GM23248 (cell line): ENCODE data around the gene LPIN3. TPM values are rescaled to one million over a fixed set of nuclear protein-coding genes. Genes with fewer than 3 reads are reported as not detected.
A peak's percentile ranks its signal among the peaks of the same experiment; 100 is the strongest.

Experiments used
- DNase-seq: peaks from one replicate; pipeline ENCODE4 v3.0.0-alpha.2; 2015
- H2AFZ ChIP-seq: fragments of 200-600 bp; sonication (generic); 2 replicates; pipeline ENCODE4 v1.6.1; 2016; ENCODE audit warnings: antibody characterized with exemption
- H3F3A ChIP-seq: fragments of 200-600 bp; sonication (generic); 2 replicates; pipeline ENCODE4 v1.6.1; 2016; ENCODE audit warnings: mild to moderate bottlenecking, antibody characterized with exemption, mixed run types; ENCODE audit not compliant: insufficient read depth
- H3K27ac ChIP-seq: fragments of 200-600 bp; sonication (generic); 2 replicates; pipeline ENCODE4 v1.5.1; 2016; ENCODE audit warnings: mild to moderate bottlenecking
- H3K27me3 ChIP-seq: fragments of 200-600 bp; sonication (generic); replicated peaks from 2 replicates; pipeline ENCODE4 v1.6.1; 2016; ENCODE audit warnings: mild to moderate bottlenecking; ENCODE audit not compliant: insufficient read depth
- H3K36me3 ChIP-seq: fragments of 200-600 bp; sonication (generic); 2 replicates; pipeline ENCODE4 v1.6.1; 2016; ENCODE audit warnings: low read depth, mild to moderate bottlenecking
- H3K4me1 ChIP-seq: fragments of 200-600 bp; sonication (generic); 2 replicates; pipeline ENCODE4 v1.6.1; 2016; ENCODE audit warnings: mild to moderate bottlenecking; ENCODE audit not compliant: insufficient read depth
- H3K4me2 ChIP-seq: fragments of 200-600 bp; sonication (generic); one replicate; pipeline ENCODE4 v1.6.1; 2016; ENCODE audit warnings: mild to moderate bottlenecking; ENCODE audit not compliant: unreplicated experiment
- H3K4me3 ChIP-seq: fragments of 200-600 bp; sonication (generic); 2 replicates; pipeline ENCODE4 v1.5.1; 2016; ENCODE audit warnings: mild to moderate bottlenecking
- H3K79me2 ChIP-seq: fragments of 200-600 bp; sonication (generic); 2 replicates; pipeline ENCODE4 v1.6.1; 2016; ENCODE audit warnings: mild to moderate bottlenecking; ENCODE audit not compliant: insufficient read depth
- H3K9ac ChIP-seq: fragments of 200-600 bp; sonication (generic); 2 replicates; pipeline ENCODE4 v1.6.1; 2016; ENCODE audit warnings: mild to moderate bottlenecking
- H3K9me2 ChIP-seq: fragments of 200-600 bp; sonication (generic); 2 replicates; pipeline ENCODE4 v1.6.1; 2016; ENCODE audit warnings: mixed run types, mild to moderate bottlenecking, moderate library complexity; ENCODE audit not compliant: insufficient read depth
- H3K9me3 ChIP-seq: fragments of 200-600 bp; sonication (generic); one replicate; pipeline ENCODE4 v1.6.1; 2017; ENCODE audit warnings: low read depth
- H4K20me1 ChIP-seq: fragments of 200-600 bp; sonication (generic); 2 replicates; pipeline ENCODE4 v1.6.0; 2016; ENCODE audit not compliant: insufficient read depth
- EZH2 ChIP-seq: fragments of 200-600 bp; sonication (generic); IDR thresholded peaks from 2 replicates; pipeline ENCODE4 v1.6.1; 2018; ENCODE audit warnings: antibody characterized with exemption, mild to moderate bottlenecking; ENCODE audit not compliant: insufficient read depth, poor library complexity, severe bottlenecking
- EZH2phosphoT487 ChIP-seq: fragments of 200-600 bp; sonication (generic); IDR thresholded peaks from 2 replicates; pipeline ENCODE4 v1.6.1; 2018; ENCODE audit warnings: antibody characterized with exemption, moderate library complexity, mild to moderate bottlenecking, low read depth; ENCODE audit not compliant: insufficient read depth
- WGBS, 2 experiments: methylation state at CpG; one replicate each; pipeline ENCODE4 v1.1.6; 2015 to 2017; ENCODE audit warnings: low lambda C conversion rate in 2 of 2, low coverage in 1 of 2; ENCODE audit errors: missing lambda C conversion rate in 2 of 2; 5-methylcytosine and 5-hydroxymethylcytosine counted together
- in situ Hi-C: fragments of 300-500 bp; cut with MboI; formaldehyde crosslinking; loops from 2 replicates; pipeline ENCODE4 v1.15.0; 2020
- polyA plus RNA-seq: library from polyadenylated mRNA; unstranded; fragments of >200 nt; fragmentation: Nextera tagmentation; extraction: Ambion mirVana; gene quantifications from 2 replicates; pipeline ENCODE4 v1.2.1, GENCODE V29; 2016
- total RNA-seq: library from RNA; depleted of rRNA; stranded (reverse); fragments of >200 nt; shearing (Covaris generic); gene quantifications from 2 replicates; pipeline ENCODE4 v1.2.3, GENCODE V29; 2014

LPIN3 gene
- total and polyA plus RNA-seq, 2 experiments from 2014 or later, result 11.5 to 13.0 TPM

DNA sequence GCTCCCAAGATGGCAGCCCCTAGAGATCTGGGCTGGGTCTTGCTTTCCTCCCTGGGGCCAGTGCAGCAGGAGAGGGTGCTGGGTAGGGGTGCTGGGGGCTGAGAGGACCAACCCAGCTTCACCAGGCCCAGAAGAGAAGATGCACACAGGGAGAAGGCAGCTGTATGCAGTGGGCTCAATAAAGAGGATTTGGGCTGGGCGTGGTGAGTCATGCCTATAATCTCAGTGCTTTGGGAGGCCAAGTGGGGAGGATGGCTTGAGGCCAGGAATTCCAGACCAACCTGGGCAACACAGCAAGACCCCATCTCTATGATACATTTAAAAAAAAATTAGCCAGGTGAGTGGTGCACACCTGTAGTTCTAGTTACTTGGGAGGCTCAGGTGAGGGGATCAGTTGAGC is 51.7 kb downstream of the LPIN3 start:
- in situ Hi-C loops, result no loop called here
- H2AFZ ChIP-seq, result no peak overlapping the region
- H3K9ac ChIP-seq, result no peak overlapping the region
- no peaks in the 10 kb centered on the region for H3K36me3 ChIP-seq
- H3K4me3 ChIP-seq, result no peak overlapping the region
- no peaks in the 10 kb centered on the region for H3K27me3 ChIP-seq
- DNase-seq, result no peak
- H3K79me2 ChIP-seq, result no peaks in the 10 kb centered on the region
- H3F3A ChIP-seq, result no peaks in the 10 kb centered on the region
- no peaks in the 10 kb centered on the region for H4K20me1 ChIP-seq
- H3K27ac ChIP-seq, result no peak overlapping the region
- H3K4me1 ChIP-seq, result no peaks in the 10 kb centered on the region
- 81 to 95% methylated on average over 1 of the region's 1 CpG for WGBS, 2 experiments
- no peak for TF ChIP-seq EZH2
- no peak for TF ChIP-seq EZH2phosphoT487
- H3K9me2 ChIP-seq, result no peaks in the 10 kb centered on the region
- H3K4me2 ChIP-seq, result no peak overlapping the region
- H3K9me3 ChIP-seq, result no peaks in the 10 kb centered on the region

DNA sequence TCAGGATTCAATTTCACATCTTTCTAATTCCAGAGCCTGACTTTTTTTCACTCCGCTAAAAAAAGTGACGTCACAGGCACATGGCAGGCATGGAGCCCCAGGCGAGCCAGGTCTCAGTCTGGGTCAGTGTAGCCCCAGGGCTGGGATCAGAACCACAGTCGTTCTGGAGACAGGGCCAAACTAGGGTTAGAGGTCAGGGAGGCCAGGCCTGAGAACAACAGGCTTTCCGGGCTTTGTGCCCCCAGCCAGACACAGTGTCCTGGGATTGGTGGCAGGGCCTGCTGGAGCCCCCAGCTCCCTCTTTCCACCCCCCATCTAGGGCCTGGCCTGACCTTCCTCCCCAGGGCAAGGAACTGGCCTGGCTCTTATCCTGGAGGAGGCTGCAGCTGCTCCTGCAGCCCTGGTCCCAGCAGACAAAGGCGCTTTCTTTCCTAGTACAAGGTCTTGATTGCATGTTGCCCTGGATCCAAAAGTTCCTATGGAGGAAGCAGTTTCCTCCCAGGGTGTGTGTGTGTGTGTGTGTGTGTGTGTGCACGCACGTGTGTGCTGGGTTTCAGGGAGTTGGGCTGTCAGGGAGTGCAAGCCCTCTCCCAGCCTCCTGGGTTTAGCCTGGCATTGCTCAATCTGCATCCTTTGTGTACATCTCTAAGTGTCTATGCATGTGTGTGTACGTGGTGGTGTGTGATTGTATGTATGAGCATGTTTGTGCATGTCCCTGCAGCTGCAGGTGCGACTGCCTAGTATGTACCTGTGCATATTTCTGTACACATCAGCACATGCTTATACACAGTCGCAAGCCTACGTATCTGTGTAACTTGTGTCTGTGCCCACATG is 52.5 kb downstream of the LPIN3 start:
- Histone ChIP-seq H3K9ac (no peak overlapping the region), H3K9me2 (no peaks in the 10 kb centered on the region), H3K4me3 (no peak overlapping the region), H4K20me1 (no peaks in the 10 kb centered on the region), H3F3A (no peaks in the 10 kb centered on the region), H3K4me1 (no peaks in the 10 kb centered on the region), H3K4me2 (no peak overlapping the region), H3K9me3 (no peaks in the 10 kb centered on the region), H3K27ac (no peak overlapping the region), H3K27me3 (no peaks in the 10 kb centered on the region), H3K79me2 (no peaks in the 10 kb centered on the region), H2AFZ (no peak overlapping the region), H3K36me3 (no peaks in the 10 kb centered on the region)
- TF ChIP-seq EZH2 (no peak), EZH2phosphoT487 (no peak)
- 50 to 51% methylated on average over 12 of the region's 12 CpGs for WGBS, 2 experiments
- DNase-seq, result peak; percentile 29
- in situ Hi-C loops, result no loop called here

- Histone ChIP-seq H3F3A (no peaks in the 10 kb centered on the region), H3K36me3 (no peaks in the 10 kb centered on the region), H3K9me2 (no peaks in the 10 kb centered on the region), H3K27me3 (no peaks in the 10 kb centered on the region), H2AFZ (no peak overlapping the region), H3K4me3 (no peak overlapping the region), H3K27ac (no peak overlapping the region), H3K9ac (no peak overlapping the region), H3K4me1 (no peaks in the 10 kb centered on the region), H4K20me1 (no peaks in the 10 kb centered on the region), H3K79me2 (no peaks in the 10 kb centered on the region), H3K9me3 (no peaks in the 10 kb centered on the region), H3K4me2 (no peak overlapping the region)
- in situ Hi-C loops, result no loop called here
- no peak for TF ChIP-seq EZH2
- TF ChIP-seq EZH2phosphoT487, result no peak
- 90 to 97% methylated on average over 3 of the region's 3 CpGs for WGBS, 2 experiments
- DNase-seq, result no peak
These were observed 53.1 kb downstream of the LPIN3 start for GRCh38 chr20:41393705-41394066.

DNA sequence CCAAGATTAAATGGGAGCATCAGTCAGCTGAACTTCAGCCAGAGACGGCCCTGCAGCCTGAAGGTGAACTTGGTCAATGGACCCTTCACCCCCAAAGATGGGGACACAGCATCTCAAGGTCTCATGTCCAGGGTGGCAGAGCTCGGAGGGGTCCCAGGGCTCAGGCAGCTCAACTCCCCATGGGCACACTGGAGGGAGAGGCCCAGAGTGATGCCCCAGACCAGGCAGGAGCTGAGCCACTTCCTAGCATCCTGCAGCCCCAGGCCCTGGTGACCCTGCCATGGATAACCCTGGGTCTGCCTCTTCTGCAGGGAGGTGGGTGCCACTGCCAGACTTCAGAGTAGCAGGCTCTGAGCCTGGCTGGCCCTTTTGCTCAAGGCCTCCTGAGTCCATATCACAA is 53.5 kb downstream of the LPIN3 start:
- Histone ChIP-seq H3K79me2 (no peaks in the 10 kb centered on the region), H3K4me3 (no peak overlapping the region), H3K27me3 (no peaks in the 10 kb centered on the region), H3K4me1 (no peaks in the 10 kb centered on the region), H3K9me2 (no peaks in the 10 kb centered on the region), H3K36me3 (no peaks in the 10 kb centered on the region), H3K9me3 (no peaks in the 10 kb centered on the region), H2AFZ (no peak overlapping the region), H3K4me2 (no peak overlapping the region), H4K20me1 (no peaks in the 10 kb centered on the region), H3K27ac (no peak overlapping the region), H3K9ac (no peak overlapping the region), H3F3A (no peaks in the 10 kb centered on the region)
- no peak for TF ChIP-seq EZH2phosphoT487
- TF ChIP-seq EZH2, result no peak
- no peak for DNase-seq
- 88 to 96% methylated on average over 2 of the region's 2 CpGs for WGBS, 2 experiments
- in situ Hi-C loops, result no loop called here
